H1 (cell line): Measurements from ENCODE around the gene NDUFA9. TPM values are rescaled to one million over a fixed set of nuclear protein-coding genes. Genes with fewer than 3 reads are reported as not detected.

Experiments used
- CTCF ChIA-PET: fragments of 300-600 bp; sonication (Branson Sonifier 250); formaldehyde crosslinking; loops from one replicate; lab custom pipeline; 2021; ENCODE audit not compliant: partially characterized antibody; lab: Charles Lee
- POLR2A ChIA-PET: fragments of 300-600 bp; sonication (Branson Sonifier 250); formaldehyde crosslinking; loops from one replicate; lab custom pipeline; 2021; ENCODE audit warnings: inconsistent platforms; ENCODE audit not compliant: partially characterized antibody; lab: Charles Lee
- DNase-seq, 2 experiments: peaks; one replicate each; pipeline versions ENCODE4 v3.0.0 to v3.0.0-alpha.2; 2010 to 2022; ENCODE audit warnings: low spot score in 2 of 2, low read depth in 1 of 2, mixed read lengths in 1 of 2
- FAIRE-seq: peaks from 2 replicates; lab custom pipeline; 2011; peaks lifted over from hg19 to GRCh38; lab: Jason Lieb, UNC
- H2AFZ ChIP-seq: 2 replicates; pipeline ENCODE4 v1.8.1; 2012; ENCODE audit warnings: low read length, inconsistent platforms
- H2AK5ac ChIP-seq: 2 replicates; pipeline ENCODE4 v1.6.1; 2013; ENCODE audit warnings: low read depth, low read length
- H2BK120ac ChIP-seq: replicated peaks from 2 replicates; pipeline ENCODE3; 2013; ENCODE audit warnings: low read depth, low read length, inconsistent platforms
- H2BK12ac ChIP-seq: 2 replicates; pipeline ENCODE4 v1.6.1; 2013; ENCODE audit warnings: low read depth, low read length
- H2BK15ac ChIP-seq: 2 replicates; pipeline ENCODE4 v1.6.1; 2013; ENCODE audit warnings: low read length
- H2BK20ac ChIP-seq: 2 replicates; pipeline ENCODE4 v1.6.1; 2013; ENCODE audit warnings: low read length
- H2BK5ac ChIP-seq: 2 replicates; pipeline ENCODE4 v1.6.1; 2013; ENCODE audit warnings: low read depth, low read length
- H3K14ac ChIP-seq: 2 replicates; pipeline ENCODE4 v1.6.1; 2013; ENCODE audit warnings: inconsistent platforms; ENCODE audit not compliant: insufficient read length
- H3K18ac ChIP-seq: 2 replicates; pipeline ENCODE4 v1.6.1; 2013; ENCODE audit warnings: low read length; ENCODE audit errors: extremely low read depth
- H3K23ac ChIP-seq: 2 replicates; pipeline ENCODE4 v1.6.1; 2013; ENCODE audit warnings: inconsistent platforms; ENCODE audit not compliant: insufficient read length
- H3K23me2 ChIP-seq: 2 replicates; pipeline ENCODE4 v1.6.1; 2013; ENCODE audit warnings: low read depth, low read length
- H3K27ac ChIP-seq: 2 replicates; pipeline ENCODE4 v1.6.1; 2011; ENCODE audit warnings: low read depth, low read length, inconsistent platforms
- H3K27me3 ChIP-seq, 4 experiments: replicated peaks in 1 of 4; 1 replicate in 1 of 4; 2 replicates in 3 of 4; pipeline versions ENCODE4 v1.6.1 to v1.8.1; 2011 to 2013; ENCODE audit warnings: low read length in 3 of 4, mild to moderate bottlenecking in 3 of 4, inconsistent platforms in 2 of 4, mixed read lengths in 2 of 4, moderate library complexity in 1 of 4; ENCODE audit not compliant: control insufficient read depth in 3 of 4, insufficient read depth in 3 of 4; ENCODE audit errors: extremely low read depth in 1 of 4
- H3K36me3 ChIP-seq, 4 experiments: 2 replicates each; pipeline versions ENCODE4 v1.6.1 to v1.8.1; 2011 to 2013; ENCODE audit warnings: mild to moderate bottlenecking in 4 of 4, low read length in 3 of 4, moderate library complexity in 2 of 4, control low read depth in 1 of 4, inconsistent platforms in 1 of 4; ENCODE audit not compliant: insufficient read depth in 4 of 4, control insufficient read depth in 2 of 4
- H3K4ac ChIP-seq: replicated peaks from 2 replicates; pipeline ENCODE3; 2013; ENCODE audit warnings: low read length, low read depth, mixed read lengths, inconsistent platforms; ENCODE audit not compliant: insufficient read length
- H3K4me1 ChIP-seq, 4 experiments: replicated peaks in 1 of 4; 1 replicate in 1 of 4; 2 replicates in 3 of 4; pipeline versions ENCODE4 v1.6.1 to v1.8.1; 2011 to 2013; ENCODE audit warnings: low read length in 3 of 4, inconsistent platforms in 2 of 4, mixed read lengths in 1 of 4; ENCODE audit not compliant: insufficient read depth in 4 of 4, control insufficient read depth in 3 of 4
- H3K4me2 ChIP-seq, 2 experiments: 2 replicates each; pipeline versions ENCODE4 v1.6.1 to v1.8.1; 2011 to 2013; ENCODE audit warnings: low read depth in 2 of 2, low read length in 2 of 2, control low read depth in 1 of 2, inconsistent platforms in 1 of 2, mild to moderate bottlenecking in 1 of 2; ENCODE audit not compliant: insufficient read depth in 1 of 2
- H3K4me3 ChIP-seq, 4 experiments: fragments of 200-600, 300-600 bp in 1 of 4; sonication (generic), shearing (Covaris generic), sonication (Bioruptor Twin) in 1 of 4; 2 replicates each; pipeline versions ENCODE4 v1.5.1 to v1.8.1; 2011 to 2016; ENCODE audit warnings: low read length in 4 of 4, low read depth in 3 of 4, control low read depth in 2 of 4, inconsistent platforms in 2 of 4, mild to moderate bottlenecking in 2 of 4, mixed read lengths in 1 of 4, moderate library complexity in 1 of 4; ENCODE audit not compliant: insufficient read depth in 2 of 4; ENCODE audit errors: extremely low read depth in 1 of 4
- H3K56ac ChIP-seq: replicated peaks from 2 replicates; pipeline ENCODE3; 2013; ENCODE audit warnings: low read depth, mild to moderate bottlenecking, mixed read lengths, low read length, inconsistent platforms; ENCODE audit not compliant: insufficient read length
- H3K79me1 ChIP-seq: 2 replicates; pipeline ENCODE4 v1.6.1; 2013; ENCODE audit warnings: low read depth, low read length, control low read depth
- H3K79me2 ChIP-seq, 2 experiments: 2 replicates each; pipeline versions ENCODE4 v1.6.1 to v1.8.1; 2012 to 2013; ENCODE audit warnings: low read length in 2 of 2, mild to moderate bottlenecking in 2 of 2, inconsistent platforms in 1 of 2; ENCODE audit not compliant: insufficient read depth in 2 of 2, control insufficient read depth in 1 of 2
- H3K9ac ChIP-seq, 4 experiments: replicated peaks in 1 of 4; 1 replicate in 1 of 4; 2 replicates in 3 of 4; pipeline versions ENCODE4 v1.6.1 to v1.8.1; 2011 to 2013; ENCODE audit warnings: low read depth in 3 of 4, low read length in 3 of 4, control low read depth in 2 of 4, mild to moderate bottlenecking in 2 of 4, moderate library complexity in 2 of 4, inconsistent platforms in 1 of 4; ENCODE audit errors: extremely low read depth in 1 of 4
- H3K9me3 ChIP-seq, 2 experiments: 2 replicates each; pipeline versions ENCODE4 v1.6.1 to v1.8.1; 2012 to 2013; ENCODE audit warnings: mild to moderate bottlenecking in 2 of 2, moderate library complexity in 2 of 2, control low read depth in 1 of 2, inconsistent platforms in 1 of 2, low read depth in 1 of 2, low read length in 1 of 2, mixed read lengths in 1 of 2; ENCODE audit not compliant: insufficient read depth in 2 of 2
- H4K20me1 ChIP-seq, 2 experiments: replicated peaks in 1 of 2; 2 replicates each; pipeline versions ENCODE3 to v1.8.1; 2011 to 2013; ENCODE audit warnings: inconsistent platforms in 2 of 2, low read length in 2 of 2, mild to moderate bottlenecking in 1 of 2; ENCODE audit not compliant: insufficient read depth in 2 of 2, control insufficient read depth in 1 of 2
- H4K5ac ChIP-seq: 2 replicates; pipeline ENCODE4 v1.6.1; 2013; ENCODE audit warnings: low read length, low read depth, mixed read lengths, inconsistent platforms; ENCODE audit not compliant: insufficient read length
- H4K8ac ChIP-seq: 2 replicates; pipeline ENCODE4 v1.8.0; 2013; ENCODE audit warnings: mild to moderate bottlenecking, moderate library complexity, low read length, inconsistent platforms; ENCODE audit not compliant: insufficient read depth; ENCODE audit errors: extremely low read depth
- H4K91ac ChIP-seq: replicated peaks from 2 replicates; pipeline ENCODE3; 2013; ENCODE audit warnings: low read length, mixed read lengths, inconsistent platforms; ENCODE audit not compliant: insufficient read length
- EZH2 ChIP-seq: fragments of 200-600 bp; sonication (generic); IDR thresholded peaks from 2 replicates; pipeline ENCODE4 v1.7.1; 2012; ENCODE audit warnings: low read depth, mild to moderate bottlenecking, moderate library complexity, low read length, inconsistent platforms; ENCODE audit not compliant: severe bottlenecking
- HDAC6 ChIP-seq: IDR thresholded peaks from one replicate; pipeline ENCODE4 v1.7.1; 2012; ENCODE audit warnings: low read depth, mild to moderate bottlenecking, inconsistent platforms, low read length, moderate library complexity
- MAX ChIP-seq: IDR thresholded peaks from 2 replicates; pipeline ENCODE4 v1.6.1; 2012; ENCODE audit warnings: inconsistent platforms
- NRF1 ChIP-seq: IDR thresholded peaks from 2 replicates; pipeline ENCODE4 v1.6.1; 2011; ENCODE audit warnings: mild to moderate bottlenecking, low read depth, low read length, improper control_type of control experiment
- USF2 ChIP-seq: IDR thresholded peaks from 2 replicates; pipeline ENCODE4 v1.6.1; 2011; ENCODE audit warnings: low read length, improper control_type of control experiment
- WGBS, 2 experiments: shearing (Covaris generic) in 1 of 2; methylation state at CpG; one replicate each; pipeline versions ENCODE4 v1.1.6 to v1.1.7; 2013 to 2015; ENCODE audit warnings: low lambda C conversion rate in 2 of 2, mixed read lengths in 2 of 2, inconsistent platforms in 1 of 2, low coverage in 1 of 2, missing lambda C conversion rate in 1 of 2; ENCODE audit not compliant: insufficient replicate concordance in 2 of 2, insufficient coverage in 1 of 2, insufficient read length in 1 of 2; ENCODE audit errors: extremely low coverage in 1 of 2, missing lambda C conversion rate in 1 of 2; 5-methylcytosine and 5-hydroxymethylcytosine counted together
- polyA plus RNA-seq, 7 experiments: library from polyadenylated mRNA; depleted of rRNA in 3 of 7; stranded (reverse) in 5 of 7; unstranded in 2 of 7; fragments of >200 nt in 5 of 7; fragments of 200-250 nt in 2 of 7; gene quantifications; 1 replicate in 5 of 7; 2 replicates in 1 of 7; 4 replicates in 1 of 7; pipeline versions ENCODE4 v1.2.1 to v1.2.3, GENCODE V29; 2011 to 2013; ENCODE audit warnings: missing spikeins in 2 of 7, mixed read lengths in 2 of 7
- total RNA-seq: library from RNA; stranded (reverse); fragmentation: NEBNext Ultra II Directional; extraction: Animal tissue kit (Norgen Biotek cat#: 25700); gene quantifications from 2 replicates; pipeline ENCODE4 v1.2.1, GENCODE V29; 2021

NDUFA9 gene
- total and polyA plus RNA-seq, 2 of the 8 experiments (the other 6 are each of a cell fraction or from before 2014, with no cell fraction given): 50.2 to 67.0 TPM

- Histone ChIP-seq H3K79me2 (no peaks in the 10 kb centered on the region), H2BK12ac (no peak overlapping the region), H2BK20ac (no peak overlapping the region), H2AK5ac (0 out of 2 replicates have a peak overlapping the region, but pooled peaks have one; percentile 24), H3K27me3 (no peaks in the 10 kb centered on the region), H2BK120ac (no peak overlapping the region), H2BK5ac (no peak overlapping the region), H2AFZ (no peak overlapping the region), H4K8ac (no peak overlapping the region), H3K56ac (no peak overlapping the region), H4K5ac (no peak overlapping the region), H3K14ac (no peak overlapping the region), H4K20me1 (no peaks in the 10 kb centered on the region), H3K4me2 (no peak overlapping the region), H3K79me1 (no peaks in the 10 kb centered on the region), H3K4me1 (no peaks in the 10 kb centered on the region), H3K23ac (no peak overlapping the region), H3K4ac (no peak overlapping the region), H3K23me2 (no peaks in the 10 kb centered on the region), H3K9me3 (peaks cover 2 to 5% of the 10 kb centered on the region in 2 experiments; a peak in 1 of 4 replicates), H2BK15ac (no peak overlapping the region), H3K18ac (no peak overlapping the region), H3K4me3 (no peak overlapping the region), H3K27ac (no peak overlapping the region), H3K36me3 (peaks cover 3 to 31% (median 17%) of the 10 kb centered on the region in 4 experiments; a peak in 7 of 8 replicates), H4K91ac (no peak overlapping the region), H3K9ac (no peak overlapping the region)
- FAIRE-seq (no peak), DNase-seq (no peak)
- POLR2A ChIA-PET: no interaction called here
- CTCF ChIA-PET: interaction anchor here (0.6 kb wide), 1 partner anchor 1099 kb away, joined by 3 read pairs; no protein-coding TSS in a partner anchor
- 89% methylated on average over 5 of the region's 5 CpGs; no CpG with 5 or more reads in 1 of the 2 experiments for WGBS, 2 experiments
- no peak for TF ChIP-seq EZH2
- TF ChIP-seq NRF1: no peak
- no peak for TF ChIP-seq USF2
- TF ChIP-seq HDAC6: no peak
- TF ChIP-seq MAX: no peak
Measured at GRCh38 chr12:4690760-4691159, 41.8 kb downstream of the NDUFA9 start.
